GM21447 (cell line): Measurements from ENCODE around the gene RCOR1.
"Not testable (repeated sequence)": the region's sequence is repeated elsewhere in the genome, so short reads cannot be mapped to it uniquely, and the experiment has no call there.

Source experiments
- ATAC-seq: cut with Tn5 transposase; IDR thresholded peaks from one replicate; pipeline ENCODE4 v1.9.1; 2021; ENCODE audit not compliant: unreplicated experiment

Gene RCOR1

GRCh38 chr14:102591944-102592762, at the start of gene RCOR1:
TSS of gene RCOR1 (plus strand) at chr14:102592649. CDS start at chr14:102592887, 238 bp downstream.
- ATAC-seq = peak; percentile 73

- ATAC-seq = no peak
Measured at GRCh38 chr14:102544046-102544746, 48.3 kb upstream of the RCOR1 start.

GRCh38 chr14:102544747-102545460, 47.5 kb upstream of the RCOR1 start:
- ATAC-seq = no peak

GRCh38 chr14:102545461-102546265, 46.8 kb upstream of the RCOR1 start:
- ATAC-seq = no peak

GRCh38 chr14:102548616-102549240, 43.7 kb upstream of the RCOR1 start:
- ATAC-seq = no peak

- not testable (repeated sequence) for ATAC-seq
Measured at GRCh38 chr14:102550927-102551401, 41.5 kb upstream of the RCOR1 start.

- no peak for ATAC-seq
Measured at GRCh38 chr14:102551995-102552705, 40.3 kb upstream of the RCOR1 start.

GRCh38 chr14:102554821-102555819, 37.3 kb upstream of the RCOR1 start:
- no peak for ATAC-seq

- ATAC-seq = no peak
Measured at GRCh38 chr14:102556098-102556677, 36.3 kb upstream of the RCOR1 start.

GRCh38 chr14:102557434-102558226, 34.8 kb upstream of the RCOR1 start:
- ATAC-seq = no peak

GRCh38 chr14:102558556-102558955, 33.9 kb upstream of the RCOR1 start:
- ATAC-seq = no peak

- no peak for ATAC-seq
Measured at GRCh38 chr14:102560458-102561261, 31.8 kb upstream of the RCOR1 start.

- peak; percentile 57 for ATAC-seq
Measured at GRCh38 chr14:102565331-102565887, 27.0 kb upstream of the RCOR1 start.

GRCh38 chr14:102565959-102566358, 26.5 kb upstream of the RCOR1 start:
- ATAC-seq = no peak

GRCh38 chr14:102568115-102568614, 24.3 kb upstream of the RCOR1 start:
- ATAC-seq = no peak
